HK-2 (cell line): Measurements from ENCODE around the gene KIF19.
A peak's percentile ranks its signal among the peaks of the same experiment; 100 is the strongest.
"Not testable (repeated sequence)": the region's sequence is repeated elsewhere in the genome, so short reads cannot be mapped to it uniquely, and the experiment has no call there.

Experiments used
- DNase-seq: peaks from one replicate; pipeline ENCODE4 v3.0.0-alpha.2; 2018; ENCODE audit not compliant: unreplicated experiment

KIF19 gene, protein sequence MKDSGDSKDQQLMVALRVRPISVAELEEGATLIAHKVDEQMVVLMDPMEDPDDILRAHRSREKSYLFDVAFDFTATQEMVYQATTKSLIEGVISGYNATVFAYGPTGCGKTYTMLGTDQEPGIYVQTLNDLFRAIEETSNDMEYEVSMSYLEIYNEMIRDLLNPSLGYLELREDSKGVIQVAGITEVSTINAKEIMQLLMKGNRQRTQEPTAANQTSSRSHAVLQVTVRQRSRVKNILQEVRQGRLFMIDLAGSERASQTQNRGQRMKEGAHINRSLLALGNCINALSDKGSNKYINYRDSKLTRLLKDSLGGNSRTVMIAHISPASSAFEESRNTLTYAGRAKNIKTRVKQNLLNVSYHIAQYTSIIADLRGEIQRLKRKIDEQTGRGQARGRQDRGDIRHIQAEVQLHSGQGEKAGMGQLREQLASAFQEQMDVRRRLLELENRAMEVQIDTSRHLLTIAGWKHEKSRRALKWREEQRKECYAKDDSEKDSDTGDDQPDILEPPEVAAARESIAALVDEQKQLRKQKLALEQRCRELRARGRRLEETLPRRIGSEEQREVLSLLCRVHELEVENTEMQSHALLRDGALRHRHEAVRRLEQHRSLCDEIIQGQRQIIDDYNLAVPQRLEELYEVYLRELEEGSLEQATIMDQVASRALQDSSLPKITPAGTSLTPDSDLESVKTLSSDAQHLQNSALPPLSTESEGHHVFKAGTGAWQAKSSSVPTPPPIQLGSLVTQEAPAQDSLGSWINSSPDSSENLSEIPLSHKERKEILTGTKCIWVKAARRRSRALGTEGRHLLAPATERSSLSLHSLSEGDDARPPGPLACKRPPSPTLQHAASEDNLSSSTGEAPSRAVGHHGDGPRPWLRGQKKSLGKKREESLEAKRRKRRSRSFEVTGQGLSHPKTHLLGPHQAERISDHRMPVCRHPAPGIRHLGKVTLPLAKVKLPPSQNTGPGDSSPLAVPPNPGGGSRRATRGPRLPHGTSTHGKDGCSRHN

DNA sequence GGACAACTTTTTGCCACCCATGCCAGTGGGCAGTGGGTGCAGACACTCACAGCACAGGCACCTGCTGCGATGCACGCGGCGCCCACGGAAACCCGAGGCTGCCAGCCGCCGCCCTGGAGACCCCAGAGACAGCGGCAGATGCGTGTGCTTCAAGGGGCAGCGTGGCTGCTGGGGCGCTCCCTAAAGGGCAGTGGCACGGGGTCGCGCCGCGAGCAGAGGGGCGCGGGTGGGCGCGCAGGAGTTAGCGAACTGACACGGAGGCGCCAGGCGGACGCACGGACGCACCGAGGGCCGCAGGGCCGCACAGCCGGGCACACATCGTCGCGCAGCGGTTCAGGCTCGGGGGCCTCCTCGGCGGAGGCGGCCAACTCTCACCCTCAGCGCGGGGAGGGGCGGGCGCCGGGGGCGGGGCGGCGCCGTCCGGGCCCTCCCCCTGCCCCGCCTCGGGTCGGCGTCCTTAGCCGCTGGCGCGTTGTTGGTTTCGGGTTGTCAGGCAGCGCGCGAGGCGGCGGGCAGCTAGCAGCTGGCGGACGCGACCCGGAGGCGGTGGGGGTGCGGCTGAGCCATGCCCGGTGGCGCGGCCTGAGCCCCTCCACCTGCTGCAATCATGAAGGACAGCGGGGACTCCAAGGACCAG lies at the start of gene KIF19:
TSS of gene KIF19 (plus strand) at position 484 of the 637 bp plus-strand sequence. CDS start at position 608, 124 bp downstream.
- no peak for DNase-seq

DNA sequence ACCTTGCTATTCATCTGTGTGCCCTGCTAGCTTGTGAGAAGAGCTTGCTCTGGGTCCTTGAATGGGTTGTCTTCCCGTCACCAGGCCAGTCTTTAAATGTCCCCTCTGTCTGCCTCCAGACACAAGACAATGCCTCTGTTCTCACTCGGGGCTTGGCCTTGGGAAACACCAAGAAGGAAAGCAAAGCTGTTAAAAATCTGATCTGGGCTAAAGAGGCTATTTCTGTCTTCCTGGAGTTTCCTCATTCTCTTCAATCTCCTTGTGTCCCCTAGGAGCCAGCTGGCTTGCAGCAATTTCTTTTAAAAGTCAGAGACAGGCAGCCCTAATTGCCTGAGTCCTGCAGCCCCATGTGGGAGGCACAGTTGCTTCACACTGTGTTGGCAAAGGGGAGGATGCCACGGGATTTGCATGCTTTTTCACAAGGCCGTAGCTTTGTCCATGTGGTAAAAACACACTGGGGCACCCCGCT lies 49.5 kb upstream of the KIF19 start:
- DNase-seq = no peak

DNA sequence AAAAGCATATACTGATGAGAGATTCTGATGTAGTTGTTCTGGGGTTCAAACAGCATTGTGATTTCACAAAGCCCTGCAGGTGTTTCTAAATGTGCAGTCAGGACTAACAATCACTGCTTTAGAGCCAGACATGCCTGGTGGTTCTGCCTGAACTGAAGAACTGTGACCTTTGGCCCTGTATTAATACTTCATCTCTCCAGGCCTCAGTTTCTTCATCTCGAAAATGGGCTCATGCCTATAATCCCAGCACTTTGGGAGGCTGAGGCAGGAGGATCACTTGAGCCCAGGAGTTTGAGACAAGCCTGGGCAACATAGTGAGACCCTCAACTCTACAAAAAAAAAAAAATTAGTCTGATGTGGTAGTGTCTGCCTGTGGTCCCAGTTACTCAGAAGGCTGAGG lies 48.1 kb upstream of the KIF19 start:
- no peak for DNase-seq

GRCh38 chr17:74279617-74280016 lies 46.4 kb upstream of the KIF19 start:
- DNase-seq = not testable (repeated sequence)

- no peak for DNase-seq
Observed at GRCh38 chr17:74280093-74280513, 45.9 kb upstream of the KIF19 start.

DNA sequence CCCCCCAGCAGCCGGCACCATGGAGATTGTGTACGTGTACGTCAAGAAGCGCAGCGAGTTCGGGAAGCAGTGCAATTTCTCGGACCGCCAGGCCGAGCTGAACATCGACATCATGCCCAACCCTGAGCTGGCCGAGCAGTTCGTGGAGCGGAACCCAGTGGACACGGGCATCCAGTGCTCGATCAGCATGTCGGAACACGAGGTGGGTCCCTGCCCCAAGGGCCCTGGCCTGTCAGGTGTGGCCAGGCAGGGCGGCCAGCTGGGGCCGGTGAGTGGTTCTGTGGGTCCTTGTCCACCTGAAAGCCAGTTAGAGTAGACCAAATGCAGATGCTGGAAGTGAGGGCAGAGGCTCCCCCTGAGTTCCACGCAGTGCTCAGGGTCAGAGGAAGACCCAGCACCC lies 44.2 kb upstream of the KIF19 start:
- no peak for DNase-seq

GRCh38 chr17:74282274-74282586 lies 43.8 kb upstream of the KIF19 start:
- DNase-seq = not testable (repeated sequence)

DNA sequence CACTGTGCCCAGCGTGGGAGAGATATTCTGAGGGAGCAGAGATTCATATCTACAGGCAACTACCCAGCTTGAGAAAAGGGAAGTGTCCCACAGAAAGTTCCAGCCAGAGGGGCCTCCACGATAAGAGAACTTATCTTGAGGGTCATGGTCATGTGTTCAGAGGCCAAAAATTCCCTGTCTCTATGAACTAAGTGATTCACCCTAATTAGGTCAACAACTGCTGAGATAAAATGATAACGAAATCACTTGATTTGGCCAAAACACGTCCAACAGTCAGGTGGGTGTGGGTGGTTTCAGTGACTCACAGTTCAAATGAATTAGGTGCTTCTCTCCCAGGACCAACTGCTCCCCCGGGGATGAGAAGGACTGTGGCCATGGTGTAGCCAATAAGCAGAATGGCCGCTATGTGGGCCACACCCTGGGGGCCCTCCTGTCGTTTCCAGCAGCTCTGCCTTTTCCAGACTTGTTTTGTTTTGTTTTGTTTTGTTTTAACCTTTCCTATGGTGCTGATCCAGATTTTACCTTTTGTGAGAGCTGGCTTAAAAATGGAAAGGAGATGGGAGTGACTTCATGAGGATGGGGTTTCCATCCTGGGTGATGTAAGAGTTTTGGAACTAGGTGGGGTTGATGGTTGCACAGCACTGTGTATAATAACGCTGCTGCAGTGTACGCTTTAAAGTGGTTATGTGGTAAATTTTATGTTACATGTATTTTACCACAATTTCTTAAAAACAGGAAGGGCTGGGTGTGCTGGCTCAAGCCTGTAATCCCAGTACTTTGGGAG lies 43.2 kb upstream of the KIF19 start:
- DNase-seq = no peak

GRCh38 chr17:74283371-74283673 lies 42.7 kb upstream of the KIF19 start:
- DNase-seq = no peak

GRCh38 chr17:74287031-74287602 lies 38.9 kb upstream of the KIF19 start:
- no peak for DNase-seq

DNA sequence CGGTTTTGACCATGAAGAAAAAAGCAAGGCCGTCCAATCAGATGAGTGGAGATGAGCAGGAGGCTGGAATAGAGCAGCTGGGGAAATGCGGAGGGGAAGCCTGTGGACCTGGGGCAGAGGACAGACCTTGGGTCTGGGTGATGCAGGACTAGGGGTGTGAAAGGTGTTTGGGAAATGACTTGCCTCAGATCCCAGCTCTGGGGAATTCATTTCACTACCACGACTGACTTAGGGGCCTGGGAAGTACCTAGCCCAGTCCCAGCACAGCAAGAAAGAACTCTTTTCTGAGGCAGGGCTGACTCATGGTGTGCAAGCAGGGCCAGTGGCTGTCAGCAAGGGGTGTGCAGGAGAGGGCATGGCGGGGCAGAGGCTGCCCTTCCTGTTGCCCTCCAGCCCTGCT lies 37.2 kb upstream of the KIF19 start:
- DNase-seq = no peak

GRCh38 chr17:74289688-74290087 lies 36.3 kb upstream of the KIF19 start:
- DNase-seq = no peak

GRCh38 chr17:74290340-74290739 lies 35.7 kb upstream of the KIF19 start:
- DNase-seq = no peak

DNA sequence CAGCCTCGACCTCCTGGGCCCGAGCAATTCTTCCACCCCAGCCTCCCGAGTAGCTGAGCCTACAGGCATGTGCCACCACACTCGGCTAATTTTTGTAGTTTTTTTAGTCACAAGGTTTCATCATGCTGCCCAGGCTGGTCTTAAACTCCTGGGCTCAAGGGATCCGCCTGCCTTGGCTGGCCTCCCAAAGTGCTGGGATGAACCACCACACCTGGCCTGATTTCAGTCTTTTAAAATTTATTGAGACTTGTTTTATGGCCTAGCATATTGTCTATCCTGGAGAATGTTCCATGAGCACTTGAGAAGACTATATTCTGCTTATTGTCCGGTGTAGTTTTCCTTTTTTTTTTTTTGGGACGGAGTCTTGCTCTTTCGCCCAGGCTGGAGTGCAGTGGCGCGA lies 33.5 kb upstream of the KIF19 start:
- DNase-seq = no peak

GRCh38 chr17:74295625-74296547 lies 30.1 kb upstream of the KIF19 start:
- peak; percentile 34 for DNase-seq

GRCh38 chr17:74296548-74296936 lies 29.5 kb upstream of the KIF19 start:
- peak; percentile 30 for DNase-seq

GRCh38 chr17:74297941-74298340 lies 28.1 kb upstream of the KIF19 start:
- no peak for DNase-seq

DNA sequence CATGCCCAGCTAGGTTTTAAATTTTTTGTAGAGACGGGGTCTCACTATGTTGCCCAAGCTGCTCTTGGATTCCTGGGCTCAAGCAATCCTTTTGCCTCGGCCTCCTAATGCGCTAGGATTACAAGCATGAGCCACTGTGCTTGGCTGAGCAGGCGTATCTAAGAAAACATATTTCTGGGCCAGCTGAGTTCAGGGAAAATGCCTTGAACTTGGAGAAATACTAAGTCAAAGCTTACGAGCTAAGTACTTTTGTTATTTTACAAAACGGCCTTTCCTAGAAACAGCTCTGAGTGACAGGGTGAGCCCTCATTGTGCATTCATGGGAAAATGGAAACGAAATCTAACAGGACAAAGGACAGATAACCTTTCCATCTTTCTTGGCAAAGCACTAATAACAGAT lies 27.2 kb upstream of the KIF19 start:
- no peak for DNase-seq

DNA sequence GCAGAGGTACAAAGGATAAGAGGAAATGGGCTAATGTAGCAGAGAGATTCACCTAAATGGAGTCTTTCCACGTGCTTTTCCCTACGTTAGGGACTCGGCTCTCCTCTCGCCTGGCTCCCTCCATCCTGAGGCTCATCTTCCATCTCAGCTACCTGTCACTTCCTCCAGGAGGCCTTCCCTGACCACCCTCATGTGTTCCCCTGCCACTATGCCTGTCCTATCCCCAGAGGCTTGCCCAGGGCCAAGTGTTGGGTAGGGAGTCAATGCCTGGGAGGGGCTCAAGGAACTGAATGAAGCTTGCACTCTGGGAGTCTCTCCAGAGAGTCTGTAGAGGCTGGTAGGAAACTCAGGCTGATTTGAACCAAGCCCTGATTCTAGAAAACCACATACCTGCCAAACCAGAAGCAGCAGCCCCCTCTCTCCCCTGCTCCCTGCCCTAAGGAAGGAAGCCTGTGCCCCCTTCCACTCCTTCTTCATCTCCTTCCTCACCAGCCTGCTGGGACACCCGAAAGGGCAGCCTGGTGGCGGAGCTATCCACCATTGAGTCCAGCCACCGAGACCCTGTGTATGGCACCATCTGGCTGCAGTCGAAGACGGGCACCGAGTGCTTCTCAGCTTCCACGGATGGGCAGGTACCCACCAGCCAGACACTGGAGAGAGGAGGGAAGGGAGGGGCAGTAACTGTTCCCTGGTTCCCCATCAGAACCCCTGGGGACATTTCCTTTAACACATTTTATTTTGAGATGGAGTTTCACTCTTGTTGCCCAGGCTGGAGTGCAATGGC lies 26.6 kb upstream of the KIF19 start:
- DNase-seq = no peak
